Measurements from ENCODE around the gene ATP10A. TPM values are rescaled to one million over a fixed set of nuclear protein-coding genes. Genes with fewer than 3 reads are reported as not detected.

ATP10A gene
- total and polyA plus RNA-seq, 2 of the 8 experiments (the other 6 are each of a cell fraction or from before 2014, with no cell fraction given) = 2.0 to 2.8 TPM

GRCh38 chr15:25800761-25801515 is 62.2 kb downstream of the ATP10A start:
- no peak overlapping the region for H3K4me3 ChIP-seq (ENCODE audit: extremely low read depth in 1 of 4, insufficient read depth in 2 of 4, low read depth in 3 of 4, low read length in 4 of 4)
- H3K36me3 ChIP-seq (ENCODE audit: control insufficient read depth in 2 of 4, insufficient read depth in 4 of 4, low read length in 3 of 4) = no peaks in the 10 kb centered on the region; a peak in 1 of 8 replicates
- H3K56ac ChIP-seq (replicated peaks; ENCODE audit: insufficient read length, low read depth, low read length) = no peak overlapping the region
- FAIRE-seq (no peak), DNase-seq (ENCODE audit: low read depth in 1 of 2, low spot score in 2 of 2) (peak in 1 of 2 experiments; percentile 16)
- H3K23ac ChIP-seq (ENCODE audit: insufficient read length) = no peak overlapping the region
- no peaks in the 10 kb centered on the region for H3K79me2 ChIP-seq (ENCODE audit: control insufficient read depth in 1 of 2, insufficient read depth in 2 of 2, low read length in 2 of 2)
- no peak overlapping the region for H4K91ac ChIP-seq (replicated peaks; ENCODE audit: insufficient read length, low read length)
- H3K27ac ChIP-seq (ENCODE audit: low read depth, low read length) = no peak overlapping the region
- H3K4ac ChIP-seq (replicated peaks; ENCODE audit: insufficient read length, low read depth, low read length) = no peak overlapping the region
- ChIA-PET POLR2A (ENCODE audit: partially characterized antibody) (no interaction called here), CTCF (ENCODE audit: partially characterized antibody) (interaction anchor here (1.3 to 2.6 kb wide), 2 partner anchors 12 to 17 kb away, joined by 4 to 16 read pairs; no protein-coding TSS in a partner anchor)
- H3K9ac ChIP-seq (replicated peaks in 1 of 4; ENCODE audit: extremely low read depth in 1 of 4, low read depth in 3 of 4, low read length in 3 of 4) = no peak overlapping the region
- no peak overlapping the region for H2AK5ac ChIP-seq (ENCODE audit: low read depth, low read length)
- no peak overlapping the region for H2BK5ac ChIP-seq (ENCODE audit: low read depth, low read length)
- no peak overlapping the region for H4K5ac ChIP-seq (ENCODE audit: insufficient read length, low read depth, low read length)
- no peak overlapping the region for H2BK20ac ChIP-seq (ENCODE audit: low read length)
- no peaks in the 10 kb centered on the region for H3K9me3 ChIP-seq (ENCODE audit: insufficient read depth in 2 of 2, low read depth in 1 of 2, low read length in 1 of 2)
- no peak overlapping the region for H2BK12ac ChIP-seq (ENCODE audit: low read depth, low read length)
- H2BK120ac ChIP-seq (replicated peaks; ENCODE audit: low read depth, low read length) = no peak overlapping the region
- no peaks in the 10 kb centered on the region; the same call in 1 of the 2 replicates for H3K79me1 ChIP-seq (ENCODE audit: low read depth, low read length)
- TF ChIP-seq JUN (IDR thresholded peaks at IDR 0.05; ENCODE audit: low read depth, low read length) = no peak
- no peak for TF ChIP-seq BCL11A (IDR thresholded peaks at IDR 0.05; ENCODE audit: low read depth in 2 of 2, low read length in 2 of 2)
- no peak for TF ChIP-seq POLR2A (IDR thresholded peaks at IDR 0.05; ENCODE audit: control extremely low read depth in 1 of 2, low read depth in 2 of 2, low read length in 2 of 2)
- TF ChIP-seq ASH2L (IDR thresholded peaks at IDR 0.05; ENCODE audit: low read length) = no peak
- no peak overlapping the region for H3K18ac ChIP-seq (ENCODE audit: extremely low read depth, low read length)
- no peak overlapping the region for H3K14ac ChIP-seq (ENCODE audit: insufficient read length)
- peaks cover 0 to 5% of the 10 kb centered on the region in 2 experiments for H4K20me1 ChIP-seq (replicated peaks in 1 of 2; ENCODE audit: control insufficient read depth in 1 of 2, insufficient read depth in 2 of 2, low read length in 2 of 2)
- peak overlapping the region; percentile 88; the same call in 1 of the 2 replicates for H2BK15ac ChIP-seq (ENCODE audit: low read length)
- H3K4me2 ChIP-seq (ENCODE audit: insufficient read depth in 1 of 2, low read depth in 2 of 2, low read length in 2 of 2) = no peak overlapping the region
- 86% methylated on average over 10 of the region's 10 CpGs; no CpG with 5 or more reads in 1 of the 2 experiments for WGBS, 2 experiments (ENCODE audit: extremely low coverage in 1 of 2, insufficient coverage in 1 of 2, insufficient read length in 1 of 2, insufficient replicate concordance in 2 of 2, low coverage in 1 of 2, low lambda C conversion rate in 2 of 2, missing lambda C conversion rate in 1 of 2)
- H4K8ac ChIP-seq (ENCODE audit: extremely low read depth, insufficient read depth, low read length) = no peak overlapping the region; the same call in 1 of the 2 replicates
- H3K27me3 ChIP-seq (replicated peaks in 1 of 4; ENCODE audit: control insufficient read depth in 3 of 4, extremely low read depth in 1 of 4, insufficient read depth in 3 of 4, low read length in 3 of 4) = no peaks in the 10 kb centered on the region
- no peak overlapping the region for H2AFZ ChIP-seq (ENCODE audit: low read length)
- peaks cover 6% of the 10 kb centered on the region; the same call in 1 of the 2 replicates for H3K23me2 ChIP-seq (ENCODE audit: low read depth, low read length)
- peaks cover 0 to 6% (median 3%) of the 10 kb centered on the region in 4 experiments; a peak in 3 of 7 replicates for H3K4me1 ChIP-seq (replicated peaks in 1 of 4; ENCODE audit: control insufficient read depth in 3 of 4, insufficient read depth in 4 of 4, low read length in 3 of 4)

Data from H1 (cell line).